Osteoblast (primary cell): Measurements from ENCODE around the gene RNF225. TPM values are rescaled to one million over a fixed set of nuclear protein-coding genes. Genes with fewer than 3 reads are reported as not detected.
"Not testable (repeated sequence)": the region's sequence is repeated elsewhere in the genome, so short reads cannot be mapped to it uniquely, and the experiment has no call there.

Experiments
- DNase-seq: peaks from one replicate; pipeline ENCODE4 v3.0.0; 2011; ENCODE audit warnings: low spot score, mixed read lengths; ENCODE audit not compliant: insufficient read length; ENCODE audit errors: missing footprints
- H2AFZ ChIP-seq: 2 replicates; pipeline ENCODE4 v1.6.0; 2011; ENCODE audit warnings: mild to moderate bottlenecking, low read length
- H3K27ac ChIP-seq: 2 replicates; pipeline ENCODE4 v1.5.1; 2011; ENCODE audit warnings: mild to moderate bottlenecking, low read depth, low read length, moderate library complexity
- H3K27me3 ChIP-seq: 2 replicates; pipeline ENCODE4 v1.6.0; 2012; ENCODE audit warnings: mild to moderate bottlenecking, control low read depth, inconsistent platforms, low read length, moderate library complexity; ENCODE audit not compliant: insufficient read depth
- H3K36me3 ChIP-seq: 2 replicates; pipeline ENCODE4 v1.5.1; 2011; ENCODE audit warnings: mild to moderate bottlenecking, low read length, control low read depth, moderate library complexity; ENCODE audit not compliant: insufficient read depth
- H3K4me1 ChIP-seq: 2 replicates; pipeline ENCODE4 v1.5.1; 2011; ENCODE audit warnings: mild to moderate bottlenecking, low read length, control low read depth, moderate library complexity; ENCODE audit not compliant: insufficient read depth
- H3K4me2 ChIP-seq: 2 replicates; pipeline ENCODE4 v1.6.0; 2011; ENCODE audit warnings: mild to moderate bottlenecking, low read length; ENCODE audit not compliant: insufficient read depth
- H3K4me3 ChIP-seq: fragments of 200-600 bp; sonication (generic); 3 replicates; pipeline ENCODE4 v1.5.1; 2012; ENCODE audit warnings: mild to moderate bottlenecking, low read length, inconsistent platforms; ENCODE audit not compliant: insufficient read depth
- H3K79me2 ChIP-seq: 2 replicates; pipeline ENCODE4 v1.6.0; 2012; ENCODE audit warnings: mild to moderate bottlenecking, low read length, control low read depth, inconsistent platforms; ENCODE audit not compliant: insufficient read depth
- H3K9me3 ChIP-seq: 2 replicates; pipeline ENCODE4 v1.5.1; 2011; ENCODE audit warnings: low read depth, low read length, control low read depth
- H4K20me1 ChIP-seq: 2 replicates; pipeline ENCODE4 v1.6.0; 2012; ENCODE audit warnings: mild to moderate bottlenecking, low read length, control low read depth; ENCODE audit not compliant: insufficient read depth
- small RNA-seq: library from RNA; depleted of rRNA; stranded (forward); fragments of <200 nt; gene quantifications from one replicate; pipeline ENCODE3, GENCODE V24; 2012
- total RNA-seq: library from RNA; depleted of rRNA; stranded (reverse); fragments of >200 nt; gene quantifications from 2 replicates; pipeline ENCODE4 v1.2.3, GENCODE V29; 2012
- TF ChIP-seq, protein P1 (sequence below): IDR thresholded peaks from 2 replicates; pipeline ENCODE4 v1.5.1; 2011; ENCODE audit warnings: mild to moderate bottlenecking, low read depth, low read length, moderate library complexity; ENCODE audit errors: extremely low read depth

Gene RNF225
- total RNA-seq, 1 donor, result not detected

DNA sequence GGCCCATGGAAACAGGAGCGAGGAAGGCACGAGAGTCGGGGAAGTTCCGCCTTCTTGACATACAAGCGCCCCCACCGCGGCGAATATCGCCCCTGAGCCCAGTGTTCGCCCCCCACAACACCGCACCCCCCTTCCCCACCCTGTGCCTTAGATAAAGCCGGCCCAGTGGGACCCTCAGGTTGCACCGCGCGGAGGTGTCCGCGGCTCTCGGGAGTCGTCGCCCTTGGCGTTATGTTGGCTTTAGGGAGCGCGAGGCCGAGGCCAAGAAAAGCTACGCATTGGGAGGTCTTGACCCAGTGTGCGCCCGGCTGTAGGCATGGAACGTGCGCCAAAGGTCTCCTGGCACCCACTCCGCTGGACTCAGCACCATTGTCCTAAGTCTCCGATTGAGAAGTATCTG lies 45.1 kb downstream of the RNF225 start:
- DNase-seq, result no peak
- Histone ChIP-seq H3K27me3 (no peaks in the 10 kb centered on the region), H3K79me2 (peaks cover 24% of the 10 kb centered on the region), H3K4me3 (peak overlapping the region; percentile 98), H3K27ac (peak overlapping the region; percentile 93), H3K4me2 (peak overlapping the region; percentile 92), H3K9me3 (peaks cover 14% of the 10 kb centered on the region), H4K20me1 (no peaks in the 10 kb centered on the region), H2AFZ (peak overlapping the region; percentile 99), H3K36me3 (peaks cover 17% of the 10 kb centered on the region), H3K4me1 (peaks cover 12% of the 10 kb centered on the region)
- TF ChIP-seq, protein P1, sequence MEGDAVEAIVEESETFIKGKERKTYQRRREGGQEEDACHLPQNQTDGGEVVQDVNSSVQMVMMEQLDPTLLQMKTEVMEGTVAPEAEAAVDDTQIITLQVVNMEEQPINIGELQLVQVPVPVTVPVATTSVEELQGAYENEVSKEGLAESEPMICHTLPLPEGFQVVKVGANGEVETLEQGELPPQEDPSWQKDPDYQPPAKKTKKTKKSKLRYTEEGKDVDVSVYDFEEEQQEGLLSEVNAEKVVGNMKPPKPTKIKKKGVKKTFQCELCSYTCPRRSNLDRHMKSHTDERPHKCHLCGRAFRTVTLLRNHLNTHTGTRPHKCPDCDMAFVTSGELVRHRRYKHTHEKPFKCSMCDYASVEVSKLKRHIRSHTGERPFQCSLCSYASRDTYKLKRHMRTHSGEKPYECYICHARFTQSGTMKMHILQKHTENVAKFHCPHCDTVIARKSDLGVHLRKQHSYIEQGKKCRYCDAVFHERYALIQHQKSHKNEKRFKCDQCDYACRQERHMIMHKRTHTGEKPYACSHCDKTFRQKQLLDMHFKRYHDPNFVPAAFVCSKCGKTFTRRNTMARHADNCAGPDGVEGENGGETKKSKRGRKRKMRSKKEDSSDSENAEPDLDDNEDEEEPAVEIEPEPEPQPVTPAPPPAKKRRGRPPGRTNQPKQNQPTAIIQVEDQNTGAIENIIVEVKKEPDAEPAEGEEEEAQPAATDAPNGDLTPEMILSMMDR, result no peak

DNA sequence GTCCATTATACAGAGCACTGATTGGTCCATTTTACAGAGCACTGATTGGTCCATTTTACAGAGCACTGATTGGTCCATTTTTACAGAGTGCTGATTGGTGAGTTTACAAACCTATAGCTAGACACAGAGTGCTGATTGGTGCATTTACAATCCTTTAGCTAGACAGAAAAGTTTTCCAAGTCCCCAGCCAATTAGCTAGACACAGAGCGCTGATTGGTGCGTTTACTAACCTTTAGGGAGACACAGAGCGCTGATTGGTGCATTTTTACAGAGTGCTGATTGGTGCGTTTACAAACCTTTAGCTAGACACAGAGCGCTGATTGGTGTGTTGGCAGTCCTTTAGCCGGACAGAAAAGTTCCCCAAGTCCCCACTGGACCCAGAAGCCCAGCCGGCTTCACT lies 47.5 kb downstream of the RNF225 start:
- H3K4me2 ChIP-seq, H3K9me3 ChIP-seq, H2AFZ ChIP-seq, H3K4me3 ChIP-seq, H3K27me3 ChIP-seq, H4K20me1 ChIP-seq, DNase-seq, H3K36me3 ChIP-seq, H3K27ac ChIP-seq: not testable (repeated sequence)
- peaks cover 12% of the 10 kb centered on the region for H3K4me1 ChIP-seq
- peaks cover 16% of the 10 kb centered on the region for H3K79me2 ChIP-seq

Small RNAs within 50 kb of the gene (small RNA-seq; reads per million reads assigned to genes)
- gene MIR4754 (not detected), gene RNA5SP473 (0.22 reads per million)

Other genes with a start within 250 kb of the RNF225 start
- 11.9 and 12.7 TPM in 2 replicates for gene ZNF329, start 244.9 kb upstream of the RNF225 start, total RNA-seq
- gene ZNF274, start 212.6 kb upstream of the RNF225 start, total RNA-seq, result 10.9 and 11.2 TPM in 2 replicates
- 22.1 and 32.9 TPM in 2 replicates for gene ZNF544, start 166.7 kb upstream of the RNF225 start, total RNA-seq
- gene ZNF8, start 116.7 kb upstream of the RNF225 start, total RNA-seq, result 8.7 and 8.8 TPM in 2 replicates
- gene ERVK3-1, start 90.3 kb upstream of the RNF225 start, total RNA-seq, result 23.9 and 29.3 TPM in 2 replicates
- 2.5 and 3.5 TPM in 2 replicates for gene ZSCAN22, start 68.7 kb upstream of the RNF225 start, total RNA-seq
- 1.1 and 1.5 TPM in 2 replicates for gene A1BG, start 42.2 kb upstream of the RNF225 start, total RNA-seq
- 1.2 and 1.4 TPM in 2 replicates for gene ZNF497, start 32.9 kb upstream of the RNF225 start, total RNA-seq
- gene ZNF837, start 14.6 kb upstream of the RNF225 start, total RNA-seq, result 4.4 and 4.7 TPM in 2 replicates
- 1,166 and 1,239 TPM in 2 replicates for gene RPS5, start 8.4 kb upstream of the RNF225 start, total RNA-seq
- 20.6 and 25.7 TPM in 2 replicates for gene ZNF584, start 13.0 kb downstream of the RNF225 start, total RNA-seq
- 8.8 and 10.1 TPM in 2 replicates for gene ZNF132, start 44.5 kb downstream of the RNF225 start, total RNA-seq
- 10.5 and 11.8 TPM in 2 replicates for gene ZNF324B, start 56.0 kb downstream of the RNF225 start, total RNA-seq
- gene ZNF324, start 71.4 kb downstream of the RNF225 start, total RNA-seq, result 16.2 and 20.6 TPM in 2 replicates
- gene ZNF446, start 80.7 kb downstream of the RNF225 start, total RNA-seq, result 14.1 and 18.1 TPM in 2 replicates
- 5.3 and 6.5 TPM in 2 replicates for gene SLC27A5, start 116.3 kb downstream of the RNF225 start, total RNA-seq
- gene ZBTB45, start 124.2 kb downstream of the RNF225 start, total RNA-seq, result 6.9 and 8.5 TPM in 2 replicates
- 224 and 248 TPM in 2 replicates for gene TRIM28, start 148.4 kb downstream of the RNF225 start, total RNA-seq
- gene CHMP2A, start 159.4 kb downstream of the RNF225 start, total RNA-seq, result 98.1 and 106 TPM in 2 replicates
- gene UBE2M, start 163.0 kb downstream of the RNF225 start, total RNA-seq, result 54.6 and 56.6 TPM in 2 replicates
- 22.7 and 23.9 TPM in 2 replicates for gene MZF1, start 177.7 kb downstream of the RNF225 start, total RNA-seq